ENCODE data around the gene TJAP1. TPM values are rescaled to one million over a fixed set of nuclear protein-coding genes. Genes with fewer than 3 reads are reported as not detected.

The TJAP1 gene, protein sequence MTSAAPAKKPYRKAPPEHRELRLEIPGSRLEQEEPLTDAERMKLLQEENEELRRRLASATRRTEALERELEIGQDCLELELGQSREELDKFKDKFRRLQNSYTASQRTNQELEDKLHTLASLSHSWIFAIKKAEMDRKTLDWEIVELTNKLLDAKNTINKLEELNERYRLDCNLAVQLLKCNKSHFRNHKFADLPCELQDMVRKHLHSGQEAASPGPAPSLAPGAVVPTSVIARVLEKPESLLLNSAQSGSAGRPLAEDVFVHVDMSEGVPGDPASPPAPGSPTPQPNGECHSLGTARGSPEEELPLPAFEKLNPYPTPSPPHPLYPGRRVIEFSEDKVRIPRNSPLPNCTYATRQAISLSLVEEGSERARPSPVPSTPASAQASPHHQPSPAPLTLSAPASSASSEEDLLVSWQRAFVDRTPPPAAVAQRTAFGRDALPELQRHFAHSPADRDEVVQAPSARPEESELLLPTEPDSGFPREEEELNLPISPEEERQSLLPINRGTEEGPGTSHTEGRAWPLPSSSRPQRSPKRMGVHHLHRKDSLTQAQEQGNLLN
- total RNA-seq: 13.4 and 13.9 TPM in 2 replicates

- peak; percentile 76 for DNase-seq (ENCODE audit: low read depth)
- TF ChIP-seq, protein P1, sequence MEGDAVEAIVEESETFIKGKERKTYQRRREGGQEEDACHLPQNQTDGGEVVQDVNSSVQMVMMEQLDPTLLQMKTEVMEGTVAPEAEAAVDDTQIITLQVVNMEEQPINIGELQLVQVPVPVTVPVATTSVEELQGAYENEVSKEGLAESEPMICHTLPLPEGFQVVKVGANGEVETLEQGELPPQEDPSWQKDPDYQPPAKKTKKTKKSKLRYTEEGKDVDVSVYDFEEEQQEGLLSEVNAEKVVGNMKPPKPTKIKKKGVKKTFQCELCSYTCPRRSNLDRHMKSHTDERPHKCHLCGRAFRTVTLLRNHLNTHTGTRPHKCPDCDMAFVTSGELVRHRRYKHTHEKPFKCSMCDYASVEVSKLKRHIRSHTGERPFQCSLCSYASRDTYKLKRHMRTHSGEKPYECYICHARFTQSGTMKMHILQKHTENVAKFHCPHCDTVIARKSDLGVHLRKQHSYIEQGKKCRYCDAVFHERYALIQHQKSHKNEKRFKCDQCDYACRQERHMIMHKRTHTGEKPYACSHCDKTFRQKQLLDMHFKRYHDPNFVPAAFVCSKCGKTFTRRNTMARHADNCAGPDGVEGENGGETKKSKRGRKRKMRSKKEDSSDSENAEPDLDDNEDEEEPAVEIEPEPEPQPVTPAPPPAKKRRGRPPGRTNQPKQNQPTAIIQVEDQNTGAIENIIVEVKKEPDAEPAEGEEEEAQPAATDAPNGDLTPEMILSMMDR (IDR thresholded peaks at IDR 0.05; ENCODE audit: insufficient read depth, low read depth, low read length): no peak
- peak within 1 kb of the TSS; percentile 80 for H3K4me3 ChIP-seq (ENCODE audit: low read depth, low read length)
These were observed at the start of gene TJAP1 for GRCh38 chr6:43477235-43478007. Gene TJAP1 (plus strand): TSS chr6:43477570. CDS start chr6:43499002, 21,432 bp downstream.

- TF ChIP-seq, protein P1 (IDR thresholded peaks at IDR 0.05; ENCODE audit: insufficient read depth, low read depth, low read length): no peak
- peak overlapping the region; percentile 88 for H3K4me3 ChIP-seq (ENCODE audit: low read depth, low read length)
- DNase-seq (ENCODE audit: low read depth): no peak
These were observed 49.2 kb upstream of the TJAP1 start for GRCh38 chr6:43428112-43428570.

DNA sequence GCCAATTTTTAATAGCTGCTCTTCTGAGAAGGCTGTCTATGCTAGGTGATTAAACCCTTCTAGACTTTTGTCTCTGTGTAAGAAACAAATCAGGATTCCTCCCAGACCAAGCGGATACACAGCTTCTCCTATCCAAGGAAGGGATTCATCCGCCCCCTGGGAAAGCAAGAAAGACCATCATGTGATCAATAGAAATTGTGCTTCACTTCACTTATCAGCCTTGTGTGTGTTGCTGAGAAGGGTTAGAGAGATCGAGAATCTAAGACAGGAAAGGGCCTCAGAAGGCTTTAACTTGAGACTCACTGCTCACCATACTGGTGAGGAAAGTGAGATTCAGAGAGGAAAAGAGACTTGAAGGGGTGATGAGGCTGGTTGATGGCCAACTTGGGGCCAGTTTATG, 48.5 kb upstream of the TJAP1 start:
- DNase-seq (ENCODE audit: low read depth): peak; percentile 3
- peak overlapping the region; percentile 88 for H3K4me3 ChIP-seq (ENCODE audit: low read depth, low read length)
- TF ChIP-seq, protein P1 (IDR thresholded peaks at IDR 0.05; ENCODE audit: insufficient read depth, low read depth, low read length): no peak

DNA sequence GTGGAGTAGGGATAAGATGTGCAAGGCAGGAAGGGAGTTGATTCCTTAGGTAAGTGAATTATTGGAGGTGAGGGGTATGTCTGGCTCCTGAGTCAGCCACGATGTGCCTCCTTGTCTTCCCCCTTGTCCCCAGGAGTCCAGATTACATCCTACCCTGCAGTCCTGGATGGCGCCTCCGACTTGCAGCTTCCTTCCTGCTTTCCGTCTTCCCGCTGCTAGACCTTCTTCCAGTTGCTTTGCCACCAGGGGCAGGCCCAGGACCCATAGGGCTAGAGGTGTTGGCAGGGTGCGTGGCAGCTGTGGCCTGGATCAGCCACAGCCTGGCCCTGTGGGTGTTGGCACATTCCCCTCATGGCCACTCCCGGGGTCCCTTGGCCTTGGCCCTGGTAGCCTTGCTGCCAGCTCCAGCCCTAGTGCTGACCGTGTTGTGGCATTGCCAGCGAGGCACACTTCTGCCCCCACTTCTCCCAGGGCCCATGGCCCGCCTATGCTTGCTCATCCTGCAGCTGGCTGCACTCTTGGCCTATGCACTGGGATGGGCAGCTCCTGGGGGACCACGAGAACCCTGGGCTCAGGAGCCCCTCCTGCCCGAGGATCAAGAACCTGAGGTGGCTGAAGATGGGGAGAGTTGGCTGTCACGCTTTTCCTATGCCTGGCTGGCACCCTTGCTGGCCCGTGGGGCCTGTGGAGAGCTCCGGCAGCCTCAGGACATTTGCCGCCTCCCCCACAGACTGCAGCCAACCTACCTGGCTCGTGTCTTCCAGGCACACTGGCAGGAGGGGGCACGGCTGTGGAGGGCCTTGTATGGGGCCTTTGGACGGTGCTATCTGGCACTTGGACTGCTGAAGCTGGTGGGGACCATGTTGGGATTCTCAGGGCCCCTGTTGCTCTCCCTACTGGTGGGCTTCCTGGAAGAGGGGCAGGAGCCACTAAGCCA, 45.1 kb upstream of the TJAP1 start:
- TF ChIP-seq, protein P1 (IDR thresholded peaks at IDR 0.05; ENCODE audit: insufficient read depth, low read depth, low read length): no peak

DNA sequence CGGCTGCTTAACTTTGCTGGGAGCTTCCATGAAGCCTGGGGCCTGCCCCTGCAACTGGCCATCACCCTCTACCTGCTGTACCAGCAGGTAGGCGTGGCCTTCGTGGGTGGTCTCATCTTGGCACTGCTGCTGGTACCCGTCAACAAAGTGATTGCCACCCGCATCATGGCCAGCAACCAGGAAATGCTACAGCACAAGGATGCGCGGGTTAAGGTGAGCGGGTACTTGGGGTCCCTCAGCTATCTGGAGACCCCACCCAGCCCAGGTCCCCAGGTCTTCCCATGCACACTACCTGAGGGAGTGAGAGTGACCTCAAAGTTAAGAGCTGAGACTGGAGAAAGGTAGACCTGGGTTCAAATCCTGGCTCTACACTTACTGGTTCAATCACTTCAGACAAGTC, 44.2 kb upstream of the TJAP1 start:
- TF ChIP-seq, protein P1 (IDR thresholded peaks at IDR 0.05; ENCODE audit: insufficient read depth, low read depth, low read length): no peak
- no peak for DNase-seq (ENCODE audit: low read depth)
- no peak overlapping the region for H3K4me3 ChIP-seq (ENCODE audit: low read depth, low read length)

More for the DNA sequence above, 45.1 kb upstream of the TJAP1 start:
- H3K4me3 ChIP-seq (ENCODE audit: low read depth, low read length): no peak overlapping the region
- DNase-seq (ENCODE audit: low read depth): no peak
